T-helper 9 cell (primary cell): Measurements from ENCODE around the gene BTBD2.
"Not testable (repeated sequence)": the region's sequence is repeated elsewhere in the genome, so short reads cannot be mapped to it uniquely, and the experiment has no call there.

ENCODE experiments used
- DNase-seq: peaks from one replicate; pipeline ENCODE4 v3.0.0-alpha.2; 2020

The BTBD2 gene

GRCh38 chr19:2012941-2013682 is 2.4 kb downstream of the BTBD2 start:
- no peak for DNase-seq

GRCh38 chr19:2011169-2011568 is 4.3 kb downstream of the BTBD2 start:
- DNase-seq: no peak

GRCh38 chr19:2010135-2010668 is 5.3 kb downstream of the BTBD2 start:
- no peak for DNase-seq

GRCh38 chr19:2003874-2004273 is 11.6 kb downstream of the BTBD2 start:
- DNase-seq: no peak

- DNase-seq: no peak
Measured at GRCh38 chr19:1999856-2000515, 15.5 kb downstream of the BTBD2 start.

GRCh38 chr19:1998712-1999708 is 16.5 kb downstream of the BTBD2 start:
- no peak for DNase-seq

GRCh38 chr19:1997353-1998233 is 17.9 kb downstream of the BTBD2 start:
- DNase-seq: no peak

- no peak for DNase-seq
Measured at GRCh38 chr19:1992759-1993260, 22.7 kb downstream of the BTBD2 start.

GRCh38 chr19:1991018-1991913 is 24.2 kb downstream of the BTBD2 start:
- no peak for DNase-seq

- no peak for DNase-seq
Measured at GRCh38 chr19:1990230-1991017, 25.1 kb downstream of the BTBD2 start.

- no peak for DNase-seq
Measured at GRCh38 chr19:1989513-1990229, 25.8 kb downstream of the BTBD2 start.

GRCh38 chr19:1988464-1988863 is 27.1 kb downstream of the BTBD2 start:
- not testable (repeated sequence) for DNase-seq

GRCh38 chr19:1987197-1988187 is 28.0 kb downstream of the BTBD2 start:
- DNase-seq: no peak

GRCh38 chr19:1986357-1987162 is 29.0 kb downstream of the BTBD2 start:
- no peak for DNase-seq

- DNase-seq: no peak
Measured at GRCh38 chr19:1985588-1986356, 29.7 kb downstream of the BTBD2 start.

- DNase-seq: no peak
Measured at GRCh38 chr19:1984357-1984756, 31.2 kb downstream of the BTBD2 start.
